A549 treated with RU486 at 1 μM for 4 hours (cell line): ENCODE measurements around the gene OR4K13. TPM values are rescaled to one million over a fixed set of nuclear protein-coding genes. Genes with fewer than 3 reads are reported as not detected.

Experiments
- total RNA-seq: library from RNA; stranded (reverse); fragments of 200-300 nt; extraction: Qiagen RNA extraction; gene quantifications from 5 replicates; pipeline ENCODE4 v1.2.3, GENCODE V29; 2022; ENCODE audit warnings: low read depth

OR4K13 gene
- not detected in 5 replicates for total RNA-seq

GRCh38 chr14:20035938-20036337 lies at the start of gene OR4K13:
Gene OR4K13 (minus strand): TSS chr14:20036038. CDS start chr14:20034758, 1,280 bp downstream.

GRCh38 chr14:20059745-20060144 lies 23.9 kb upstream of the OR4K13 start, which contains the start of gene OR4L1:
Gene OR4L1 (plus strand): TSS chr14:20060045. CDS start chr14:20060045, 0 bp downstream.

GRCh38 chr14:20019257-20019865 lies 16.5 kb downstream of the OR4K13 start, which contains the start of gene OR4K14:
Gene OR4K14 (minus strand): TSS chr14:20019307. CDS start chr14:20015193, 4,114 bp downstream.

GRCh38 chr14:20001863-20002262 lies 34.0 kb downstream of the OR4K13 start, which contains the start of gene OR4Q2:
Gene OR4Q2 (plus strand): TSS chr14:20002163.

Other genes with a start within 250 kb of the OR4K13 start
- gene OR4N2, start 232.3 kb downstream of the OR4K13 start, total RNA-seq, result not detected in 5 replicates
- not detected in 5 replicates for gene OR4K2, start 160.9 kb downstream of the OR4K13 start, total RNA-seq
- gene OR4K5, start 115.4 kb downstream of the OR4K13 start, total RNA-seq, result not detected in 5 replicates
- gene OR4K1, start 105.1 kb downstream of the OR4K13 start, total RNA-seq, result not detected in 5 replicates
- not detected in 5 replicates for gene OR4K15, start 60.4 kb downstream of the OR4K13 start, total RNA-seq
- not detected in 5 replicates for gene OR4Q2, start 33.9 kb downstream of the OR4K13 start, total RNA-seq
- not detected in 5 replicates for gene OR4K14, start 16.7 kb downstream of the OR4K13 start, total RNA-seq
- gene OR4L1, start 24.0 kb upstream of the OR4K13 start, total RNA-seq, result not detected in 5 replicates
- gene OR4K17, start 74.7 kb upstream of the OR4K13 start, total RNA-seq, result not detected in 5 replicates
- gene OR4N5, start 102.8 kb upstream of the OR4K13 start, total RNA-seq, result not detected in 5 replicates
- gene OR11G2, start 154.9 kb upstream of the OR4K13 start, total RNA-seq, result not detected in 5 replicates
- gene OR11H6, start 187.7 kb upstream of the OR4K13 start, total RNA-seq, result not detected in 5 replicates
- gene OR11H7, start 192.9 kb upstream of the OR4K13 start, total RNA-seq, result not detected in 5 replicates
- not detected in 5 replicates for gene OR11H4, start 203.2 kb upstream of the OR4K13 start, total RNA-seq